GM23338 (cell line): ENCODE measurements around the gene LEMD2.
A peak's percentile ranks its signal among the peaks of the same experiment; 100 is the strongest.

ENCODE experiments used
- CTCF ChIP-seq, 2 experiments: fragments of 200-600 bp in 1 of 2; sonication (generic) in 1 of 2; conservative IDR thresholded peaks; 2 replicates each; pipeline versions ENCODE4 v1.5.1 to v1.6.1; 2016 to 2017; ENCODE audit warnings: antibody characterized with exemption in 2 of 2, low read depth in 2 of 2, mild to moderate bottlenecking in 2 of 2, moderate library complexity in 1 of 2
- POLR2AphosphoS5 ChIP-seq: IDR thresholded peaks from 2 replicates; pipeline ENCODE4 v1.6.1; 2016; ENCODE audit warnings: antibody characterized with exemption, low read depth

GRCh38 chr6:33779290-33779689 is 9.6 kb downstream of the LEMD2 start:
- peak; percentile 39 to 48 for TF ChIP-seq CTCF (conservative IDR thresholded peaks at IDR 0.05; ENCODE audit: low read depth in 2 of 2)
- TF ChIP-seq POLR2AphosphoS5, result no peak
